ENCODE measurements around the gene SRL. TPM values are rescaled to one million over a fixed set of nuclear protein-coding genes. Genes with fewer than 3 reads are reported as not detected.

Gene SRL
- total and polyA plus RNA-seq, 2 of the 13 experiments (the other 11 are each of a cell fraction or from before 2014, with no cell fraction given): 0.05 TPM; not detected in 1

DNA sequence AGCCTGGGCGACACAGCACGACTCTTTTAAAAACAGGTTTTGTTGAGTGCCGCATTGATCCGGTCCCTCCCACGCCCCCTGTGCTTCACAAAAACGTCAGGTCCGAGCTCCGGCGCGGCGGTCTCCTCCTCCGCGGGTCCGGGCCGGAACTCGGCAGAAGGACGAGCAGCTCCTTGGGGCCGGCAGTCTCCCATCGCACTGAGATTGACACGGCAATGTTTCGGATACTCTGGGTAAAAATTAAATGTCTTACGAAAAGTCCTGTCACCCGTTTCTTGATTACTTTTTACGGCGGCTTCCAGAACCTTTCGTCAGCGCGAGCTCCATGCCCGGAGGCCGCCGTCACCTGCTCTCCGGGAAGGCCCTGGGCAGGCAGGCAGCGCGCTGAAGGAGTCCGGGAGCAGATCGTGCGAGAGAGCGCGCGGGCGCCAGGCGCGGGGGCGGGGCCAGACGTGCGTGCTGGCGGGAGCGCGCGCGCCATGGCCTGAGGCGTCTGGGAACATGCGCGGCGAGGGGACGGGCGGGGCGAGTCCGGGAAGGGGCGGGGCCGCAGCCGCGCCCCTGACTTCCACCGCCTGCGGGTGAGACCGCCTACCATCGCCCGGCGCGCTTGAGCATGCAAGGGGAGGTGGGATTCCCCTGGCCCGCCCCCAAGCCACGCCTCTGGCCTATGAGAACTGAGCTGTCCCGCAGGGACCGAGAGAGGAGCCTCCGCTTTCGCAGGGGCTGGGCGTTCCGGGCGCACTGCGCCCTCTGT lies 11.7 kb upstream of the SRL start (continued):
- TF ChIP-seq, protein P1, sequence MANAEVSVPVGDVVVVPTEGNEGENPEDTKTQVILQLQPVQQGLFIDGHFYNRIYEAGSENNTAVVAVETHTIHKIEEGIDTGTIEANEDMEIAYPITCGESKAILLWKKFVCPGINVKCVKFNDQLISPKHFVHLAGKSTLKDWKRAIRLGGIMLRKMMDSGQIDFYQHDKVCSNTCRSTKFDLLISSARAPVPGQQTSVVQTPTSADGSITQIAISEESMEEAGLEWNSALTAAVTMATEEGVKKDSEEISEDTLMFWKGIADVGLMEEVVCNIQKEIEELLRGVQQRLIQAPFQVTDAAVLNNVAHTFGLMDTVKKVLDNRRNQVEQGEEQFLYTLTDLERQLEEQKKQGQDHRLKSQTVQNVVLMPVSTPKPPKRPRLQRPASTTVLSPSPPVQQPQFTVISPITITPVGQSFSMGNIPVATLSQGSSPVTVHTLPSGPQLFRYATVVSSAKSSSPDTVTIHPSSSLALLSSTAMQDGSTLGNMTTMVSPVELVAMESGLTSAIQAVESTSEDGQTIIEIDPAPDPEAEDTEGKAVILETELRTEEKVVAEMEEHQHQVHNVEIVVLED (CRISPR knock-in tag; IDR thresholded peaks at IDR 0.05; ENCODE audit: borderline replicate concordance): peak; percentile 95
- TF ChIP-seq, protein P2, sequence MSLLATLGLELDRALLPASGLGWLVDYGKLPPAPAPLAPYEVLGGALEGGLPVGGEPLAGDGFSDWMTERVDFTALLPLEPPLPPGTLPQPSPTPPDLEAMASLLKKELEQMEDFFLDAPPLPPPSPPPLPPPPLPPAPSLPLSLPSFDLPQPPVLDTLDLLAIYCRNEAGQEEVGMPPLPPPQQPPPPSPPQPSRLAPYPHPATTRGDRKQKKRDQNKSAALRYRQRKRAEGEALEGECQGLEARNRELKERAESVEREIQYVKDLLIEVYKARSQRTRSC (CRISPR knock-in tag; IDR thresholded peaks at IDR 0.05; ENCODE audit: low read depth): no peak
- TF ChIP-seq NCOA5 (CRISPR knock-in tag; IDR thresholded peaks at IDR 0.05) (no peak), ZNF629 (CRISPR knock-in tag; conservative IDR thresholded peaks at IDR 0.05) (no peak), ISX (CRISPR knock-in tag; conservative IDR thresholded peaks at IDR 0.05) (peak; percentile 80), ZFP90 (CRISPR knock-in tag; IDR thresholded peaks at IDR 0.05; ENCODE audit: borderline replicate concordance) (peak; percentile 87; the same call in 1 of the 2 replicates), ZSCAN20 (CRISPR knock-in tag; IDR thresholded peaks at IDR 0.05; ENCODE audit: borderline replicate concordance) (peak; percentile 92), BCL6 (CRISPR knock-in tag; IDR thresholded peaks at IDR 0.05) (0 out of 2 replicates have a peak, but pooled peaks have one; percentile 31), ZBTB7B (CRISPR knock-in tag; IDR thresholded peaks at IDR 0.05) (no peak; the same call in 1 of the 2 replicates), CHD2 (IDR thresholded peaks at IDR 0.05; ENCODE audit: low read depth, low read length) (0 out of 2 replicates have a peak, but pooled peaks have one; percentile 4), ZNF335 (CRISPR knock-in tag; IDR thresholded peaks at IDR 0.05) (no peak), GPN1 (CRISPR knock-in tag; IDR thresholded peaks at IDR 0.05; ENCODE audit: borderline replicate concordance) (no peak), ZNF660 (CRISPR knock-in tag; IDR thresholded peaks at IDR 0.05; ENCODE audit: borderline replicate concordance, low read depth) (no peak), SMYD3 (CRISPR knock-in tag; IDR thresholded peaks at IDR 0.05) (peak; percentile 21; the same call in 1 of the 2 replicates), ZNF558 (CRISPR knock-in tag; IDR thresholded peaks at IDR 0.05; ENCODE audit: borderline replicate concordance) (no peak), ZFY (CRISPR knock-in tag; IDR thresholded peaks at IDR 0.05) (peak; percentile 96), GTF2F1 (IDR thresholded peaks at IDR 0.05; ENCODE audit: low read length) (no peak), ZNF614 (CRISPR knock-in tag; IDR thresholded peaks at IDR 0.05; ENCODE audit: borderline replicate concordance) (peak; percentile 26; the same call in 1 of the 2 replicates), PPARG (CRISPR knock-in tag; conservative IDR thresholded peaks at IDR 0.05) (0 out of 2 replicates have a peak, but pooled peaks have one; percentile 37)
- TF ChIP-seq, protein P3, sequence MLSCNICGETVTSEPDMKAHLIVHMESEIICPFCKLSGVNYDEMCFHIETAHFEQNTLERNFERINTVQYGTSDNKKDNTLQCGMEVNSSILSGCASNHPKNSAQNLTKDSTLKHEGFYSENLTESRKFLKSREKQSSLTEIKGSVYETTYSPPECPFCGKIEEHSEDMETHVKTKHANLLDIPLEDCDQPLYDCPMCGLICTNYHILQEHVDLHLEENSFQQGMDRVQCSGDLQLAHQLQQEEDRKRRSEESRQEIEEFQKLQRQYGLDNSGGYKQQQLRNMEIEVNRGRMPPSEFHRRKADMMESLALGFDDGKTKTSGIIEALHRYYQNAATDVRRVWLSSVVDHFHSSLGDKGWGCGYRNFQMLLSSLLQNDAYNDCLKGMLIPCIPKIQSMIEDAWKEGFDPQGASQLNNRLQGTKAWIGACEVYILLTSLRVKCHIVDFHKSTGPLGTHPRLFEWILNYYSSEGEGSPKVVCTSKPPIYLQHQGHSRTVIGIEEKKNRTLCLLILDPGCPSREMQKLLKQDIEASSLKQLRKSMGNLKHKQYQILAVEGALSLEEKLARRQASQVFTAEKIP (CRISPR knock-in tag; IDR thresholded peaks at IDR 0.05; ENCODE audit: borderline replicate concordance): no peak
- TF ChIP-seq, protein P4, sequence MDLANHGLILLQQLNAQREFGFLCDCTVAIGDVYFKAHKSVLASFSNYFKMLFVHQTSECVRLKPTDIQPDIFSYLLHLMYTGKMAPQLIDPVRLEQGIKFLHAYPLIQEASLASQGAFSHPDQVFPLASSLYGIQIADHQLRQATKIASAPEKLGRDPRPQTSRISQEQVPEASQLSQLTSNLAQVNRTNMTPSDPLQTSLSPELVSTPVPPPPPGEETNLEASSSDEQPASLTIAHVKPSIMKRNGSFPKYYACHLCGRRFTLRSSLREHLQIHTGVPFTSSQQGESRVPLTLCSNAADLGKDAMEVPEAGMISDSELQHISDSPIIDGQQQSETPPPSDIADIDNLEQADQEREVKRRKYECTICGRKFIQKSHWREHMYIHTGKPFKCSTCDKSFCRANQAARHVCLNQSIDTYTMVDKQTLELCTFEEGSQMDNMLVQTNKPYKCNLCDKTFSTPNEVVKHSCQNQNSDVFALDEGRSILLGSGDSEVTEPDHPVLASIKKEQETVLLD (CRISPR knock-in tag; IDR thresholded peaks at IDR 0.05; ENCODE audit: low read depth): 0 out of 2 replicates have a peak, but pooled peaks have one; percentile 28
- TF ChIP-seq, protein P5, sequence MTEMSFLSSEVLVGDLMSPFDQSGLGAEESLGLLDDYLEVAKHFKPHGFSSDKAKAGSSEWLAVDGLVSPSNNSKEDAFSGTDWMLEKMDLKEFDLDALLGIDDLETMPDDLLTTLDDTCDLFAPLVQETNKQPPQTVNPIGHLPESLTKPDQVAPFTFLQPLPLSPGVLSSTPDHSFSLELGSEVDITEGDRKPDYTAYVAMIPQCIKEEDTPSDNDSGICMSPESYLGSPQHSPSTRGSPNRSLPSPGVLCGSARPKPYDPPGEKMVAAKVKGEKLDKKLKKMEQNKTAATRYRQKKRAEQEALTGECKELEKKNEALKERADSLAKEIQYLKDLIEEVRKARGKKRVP (CRISPR knock-in tag; IDR thresholded peaks at IDR 0.05): peak in 1 of 2 experiments; percentile 53; a peak in 1 of 4 replicates

Data from HepG2 (cell line).